ENCODE measurements around the gene LYRM9.
A peak's percentile ranks its signal among the peaks of the same experiment; 100 is the strongest.
"Not testable (repeated sequence)": the region's sequence is repeated elsewhere in the genome, so short reads cannot be mapped to it uniquely, and the experiment has no call there.

Gene LYRM9

GRCh38 chr17:27896701-27897100, 3.5 kb upstream of the LYRM9 start:
- H3K4me1 Mint-ChIP-seq (ENCODE audit: low read depth): peaks cover 11% of the 10 kb centered on the region

GRCh38 chr17:27895940-27896535, 2.9 kb upstream of the LYRM9 start:
- peaks cover 25% of the 10 kb centered on the region for H3K27me3 Mint-ChIP-seq (ENCODE audit: low read depth)
- no peak overlapping the region for H3K27ac Mint-ChIP-seq
- no peaks in the 10 kb centered on the region for H3K9me3 Mint-ChIP-seq
- H3K36me3 Mint-ChIP-seq (ENCODE audit: low read depth): no peaks in the 10 kb centered on the region
- DNase-seq (ENCODE audit: low spot score): no peak
- H3K4me1 Mint-ChIP-seq (ENCODE audit: low read depth): peaks cover 11% of the 10 kb centered on the region
- H3K4me3 Mint-ChIP-seq: no peak overlapping the region

More at GRCh38 chr17:27896701-27897100, 3.5 kb upstream of the LYRM9 start:
- no peak overlapping the region for H3K4me3 Mint-ChIP-seq
- no peaks in the 10 kb centered on the region for H3K9me3 Mint-ChIP-seq
- DNase-seq (ENCODE audit: low spot score): no peak
- no peaks in the 10 kb centered on the region for H3K36me3 Mint-ChIP-seq (ENCODE audit: low read depth)
- no peak overlapping the region for H3K27ac Mint-ChIP-seq
- peaks cover 25% of the 10 kb centered on the region for H3K27me3 Mint-ChIP-seq (ENCODE audit: low read depth)

- Mint-ChIP-seq H3K9me3 (no peaks in the 10 kb centered on the region), H3K4me1 (ENCODE audit: low read depth) (peaks cover 11% of the 10 kb centered on the region), H3K27me3 (ENCODE audit: low read depth) (peaks cover 25% of the 10 kb centered on the region), H3K4me3 (no peak overlapping the region), H3K27ac (no peak overlapping the region), H3K36me3 (ENCODE audit: low read depth) (no peaks in the 10 kb centered on the region)
- no peak for DNase-seq (ENCODE audit: low spot score)
Observed at GRCh38 chr17:27895123-27895895, 2.1 kb upstream of the LYRM9 start.

- Mint-ChIP-seq H3K36me3 (ENCODE audit: low read depth) (no peaks in the 10 kb centered on the region), H3K27ac (no peak overlapping the region), H3K4me3 (peak overlapping the region; percentile 79), H3K9me3 (no peaks in the 10 kb centered on the region), H3K4me1 (ENCODE audit: low read depth) (peaks cover 11% of the 10 kb centered on the region), H3K27me3 (ENCODE audit: low read depth) (peaks cover 25% of the 10 kb centered on the region)
- no peak for DNase-seq (ENCODE audit: low spot score)
Observed at GRCh38 chr17:27893841-27894503, 807 bp upstream of the LYRM9 start.

- H3K4me1 Mint-ChIP-seq (ENCODE audit: low read depth): peaks cover 16% of the 10 kb centered on the region
- no peaks in the 10 kb centered on the region for H3K36me3 Mint-ChIP-seq (ENCODE audit: low read depth)
- DNase-seq (ENCODE audit: low spot score): no peak
- H3K27me3 Mint-ChIP-seq (ENCODE audit: low read depth): peaks cover 25% of the 10 kb centered on the region
- no peak overlapping the region for H3K27ac Mint-ChIP-seq
- peak overlapping the region; percentile 83 for H3K4me3 Mint-ChIP-seq
- H3K9me3 Mint-ChIP-seq: no peaks in the 10 kb centered on the region
Observed at GRCh38 chr17:27892542-27892865, 661 bp downstream of the LYRM9 start.

- Mint-ChIP-seq H3K27ac (no peak overlapping the region), H3K36me3 (ENCODE audit: low read depth) (no peaks in the 10 kb centered on the region), H3K4me1 (ENCODE audit: low read depth) (peaks cover 16% of the 10 kb centered on the region), H3K4me3 (no peak overlapping the region), H3K9me3 (no peaks in the 10 kb centered on the region), H3K27me3 (ENCODE audit: low read depth) (peaks cover 22% of the 10 kb centered on the region)
- DNase-seq (ENCODE audit: low spot score): no peak
Observed at GRCh38 chr17:27891841-27892240, 1.3 kb downstream of the LYRM9 start.

GRCh38 chr17:27889711-27890251, 3.4 kb downstream of the LYRM9 start:
- Mint-ChIP-seq H3K9me3 (no peaks in the 10 kb centered on the region), H3K27me3 (ENCODE audit: low read depth) (peaks cover 10% of the 10 kb centered on the region), H3K4me3 (no peak overlapping the region), H3K4me1 (ENCODE audit: low read depth) (peaks cover 24% of the 10 kb centered on the region), H3K27ac (no peak overlapping the region), H3K36me3 (ENCODE audit: low read depth) (no peaks in the 10 kb centered on the region)
- no peak for DNase-seq (ENCODE audit: low spot score)

- Mint-ChIP-seq H3K27ac (no peak overlapping the region), H3K9me3 (no peaks in the 10 kb centered on the region), H3K36me3 (ENCODE audit: low read depth) (no peaks in the 10 kb centered on the region), H3K4me1 (ENCODE audit: low read depth) (peaks cover 24% of the 10 kb centered on the region), H3K4me3 (no peak overlapping the region), H3K27me3 (ENCODE audit: low read depth) (peaks cover 3% of the 10 kb centered on the region)
- DNase-seq (ENCODE audit: low spot score): no peak
Observed at GRCh38 chr17:27888945-27889344, 4.2 kb downstream of the LYRM9 start.

- Mint-ChIP-seq H3K4me3 (no peak overlapping the region), H3K9me3 (no peaks in the 10 kb centered on the region), H3K4me1 (ENCODE audit: low read depth) (peaks cover 17% of the 10 kb centered on the region), H3K27ac (no peak overlapping the region), H3K36me3 (ENCODE audit: low read depth) (no peaks in the 10 kb centered on the region), H3K27me3 (ENCODE audit: low read depth) (no peaks in the 10 kb centered on the region)
- DNase-seq (ENCODE audit: low spot score): no peak
Observed at GRCh38 chr17:27888067-27888466, 5.1 kb downstream of the LYRM9 start.

GRCh38 chr17:27886348-27886906, 6.7 kb downstream of the LYRM9 start:
- not testable (repeated sequence) for H3K27ac Mint-ChIP-seq; H3K4me3 Mint-ChIP-seq; H3K36me3 Mint-ChIP-seq (ENCODE audit: low read depth); H3K9me3 Mint-ChIP-seq; DNase-seq (ENCODE audit: low spot score); H3K27me3 Mint-ChIP-seq (ENCODE audit: low read depth)
- H3K4me1 Mint-ChIP-seq (ENCODE audit: low read depth): peaks cover 14% of the 10 kb centered on the region

- H3K27me3 Mint-ChIP-seq (ENCODE audit: low read depth): no peaks in the 10 kb centered on the region
- H3K9me3 Mint-ChIP-seq: no peaks in the 10 kb centered on the region
- no peak overlapping the region for H3K27ac Mint-ChIP-seq
- H3K4me1 Mint-ChIP-seq (ENCODE audit: low read depth): peaks cover 26% of the 10 kb centered on the region
- no peak for DNase-seq (ENCODE audit: low spot score)
- H3K36me3 Mint-ChIP-seq (ENCODE audit: low read depth): no peaks in the 10 kb centered on the region
- H3K4me3 Mint-ChIP-seq: no peak overlapping the region
Observed at GRCh38 chr17:27882162-27882840, 10.9 kb downstream of the LYRM9 start.

GRCh38 chr17:27879987-27880608, 13.1 kb downstream of the LYRM9 start:
- DNase-seq (ENCODE audit: low spot score): peak; percentile 57
- no peaks in the 10 kb centered on the region for H3K27me3 Mint-ChIP-seq (ENCODE audit: low read depth)
- H3K36me3 Mint-ChIP-seq (ENCODE audit: low read depth): no peaks in the 10 kb centered on the region
- H3K9me3 Mint-ChIP-seq: no peaks in the 10 kb centered on the region
- no peak overlapping the region for H3K4me3 Mint-ChIP-seq
- H3K27ac Mint-ChIP-seq: no peak overlapping the region
- H3K4me1 Mint-ChIP-seq (ENCODE audit: low read depth): peaks cover 21% of the 10 kb centered on the region

GRCh38 chr17:27878776-27879562, 14.2 kb downstream of the LYRM9 start:
- Mint-ChIP-seq H3K4me1 (ENCODE audit: low read depth) (peaks cover 16% of the 10 kb centered on the region), H3K27ac (peak overlapping the region; percentile 24), H3K36me3 (ENCODE audit: low read depth) (no peaks in the 10 kb centered on the region), H3K4me3 (peak overlapping the region; percentile 32), H3K27me3 (ENCODE audit: low read depth) (no peaks in the 10 kb centered on the region), H3K9me3 (no peaks in the 10 kb centered on the region)
- peak; percentile 14 for DNase-seq (ENCODE audit: low spot score)
